ENCODE measurements around the gene TAF4.

- TF ChIP-seq, protein P1, sequence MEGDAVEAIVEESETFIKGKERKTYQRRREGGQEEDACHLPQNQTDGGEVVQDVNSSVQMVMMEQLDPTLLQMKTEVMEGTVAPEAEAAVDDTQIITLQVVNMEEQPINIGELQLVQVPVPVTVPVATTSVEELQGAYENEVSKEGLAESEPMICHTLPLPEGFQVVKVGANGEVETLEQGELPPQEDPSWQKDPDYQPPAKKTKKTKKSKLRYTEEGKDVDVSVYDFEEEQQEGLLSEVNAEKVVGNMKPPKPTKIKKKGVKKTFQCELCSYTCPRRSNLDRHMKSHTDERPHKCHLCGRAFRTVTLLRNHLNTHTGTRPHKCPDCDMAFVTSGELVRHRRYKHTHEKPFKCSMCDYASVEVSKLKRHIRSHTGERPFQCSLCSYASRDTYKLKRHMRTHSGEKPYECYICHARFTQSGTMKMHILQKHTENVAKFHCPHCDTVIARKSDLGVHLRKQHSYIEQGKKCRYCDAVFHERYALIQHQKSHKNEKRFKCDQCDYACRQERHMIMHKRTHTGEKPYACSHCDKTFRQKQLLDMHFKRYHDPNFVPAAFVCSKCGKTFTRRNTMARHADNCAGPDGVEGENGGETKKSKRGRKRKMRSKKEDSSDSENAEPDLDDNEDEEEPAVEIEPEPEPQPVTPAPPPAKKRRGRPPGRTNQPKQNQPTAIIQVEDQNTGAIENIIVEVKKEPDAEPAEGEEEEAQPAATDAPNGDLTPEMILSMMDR (IDR thresholded peaks at IDR 0.05; ENCODE audit: insufficient read depth, low read length, poor library complexity, severe bottlenecking) = no peak
- no peak for TF ChIP-seq EZH2phosphoT487 (conservative IDR thresholded peaks at IDR 0.05; ENCODE audit: low read length)
Measured at GRCh38 chr20:62040933-62041332, 24.7 kb downstream of the TAF4 start.
